ENCODE measurements around the gene RAPGEF5. TPM values are rescaled to one million over a fixed set of nuclear protein-coding genes. Genes with fewer than 3 reads are reported as not detected.
A peak's percentile ranks its signal among the peaks of the same experiment; 100 is the strongest.

RAPGEF5 gene
- total and polyA plus RNA-seq, 12 donors, result 5.1 to 87.0 (median 26.0) TPM

- Histone ChIP-seq H3K4me1 (replicated peaks in 1 of 2) (peaks cover under 1 to 13% of the 10 kb centered on the region in 2 donors), H3K36me3 (replicated peaks in 1 of 2) (no peaks in the 10 kb centered on the region), H3K27me3 (peaks cover 14% of the 10 kb centered on the region), H3K9me3 (replicated peaks in 1 of 3) (no peaks in the 10 kb centered on the region), H3K27ac (no peak overlapping the region), H3K4me3 (no peak overlapping the region)
- WGBS, 4 donors, result 80 to 90% (median 85%) methylated on average over 5 of the region's 5 CpGs
- TF ChIP-seq CTCF (IDR thresholded peaks at IDR 0.05), result no peak
- intact Hi-C loops (cut with DNase I), result no loop called here
- no peak for DNase-seq
These were observed 1.3 kb downstream of the RAPGEF5 start for GRCh38 chr7:22355620-22356009.

- Histone ChIP-seq H3K9me3 (replicated peaks in 1 of 3) (no peaks in the 10 kb centered on the region), H3K4me3 (no peak overlapping the region), H3K27me3 (peaks cover 14% of the 10 kb centered on the region), H3K27ac (no peak overlapping the region), H3K36me3 (replicated peaks in 1 of 2) (no peaks in the 10 kb centered on the region), H3K4me1 (replicated peaks in 1 of 2) (peaks cover 5 to 19% of the 10 kb centered on the region in 2 donors)
- intact Hi-C loops (cut with DNase I), result no loop called here
- no peak for TF ChIP-seq CTCF (IDR thresholded peaks at IDR 0.05)
- WGBS, 4 donors, result 44 to 100% (median 94%) methylated on average over 2 of the region's 2 CpGs
- DNase-seq, result no peak
These were observed 2.5 kb downstream of the RAPGEF5 start for GRCh38 chr7:22354462-22354861.

- no peak for DNase-seq
- 91 to 95% (median 93%) methylated on average over 4 of the region's 4 CpGs for WGBS, 4 donors
- Histone ChIP-seq H3K4me1 (replicated peaks in 1 of 2) (peaks cover 5 to 19% of the 10 kb centered on the region in 2 donors), H3K4me3 (no peak overlapping the region), H3K27me3 (peaks cover 14% of the 10 kb centered on the region), H3K27ac (no peak overlapping the region), H3K9me3 (replicated peaks in 1 of 3) (no peaks in the 10 kb centered on the region), H3K36me3 (replicated peaks in 1 of 2) (no peaks in the 10 kb centered on the region)
- intact Hi-C loops (cut with DNase I), result no loop called here
- no peak for TF ChIP-seq CTCF (IDR thresholded peaks at IDR 0.05)
- TF ChIP-seq POLR2A (IDR thresholded peaks at IDR 0.05), result no peak
These were observed 4.1 kb downstream of the RAPGEF5 start for GRCh38 chr7:22352887-22353286.

- peak in 2 of 7 donors; percentile 14 to 31 for DNase-seq
- Histone ChIP-seq H3K27ac (no peak overlapping the region), H3K4me3 (no peak overlapping the region), H3K36me3 (replicated peaks in 1 of 2) (no peaks in the 10 kb centered on the region), H3K27me3 (peaks cover 14% of the 10 kb centered on the region), H3K4me1 (replicated peaks in 1 of 2) (peaks cover 5 to 19% of the 10 kb centered on the region in 2 donors), H3K9me3 (replicated peaks in 1 of 3) (no peaks in the 10 kb centered on the region)
- TF ChIP-seq POLR2A (IDR thresholded peaks at IDR 0.05) (no peak), CTCF (IDR thresholded peaks at IDR 0.05) (no peak)
- intact Hi-C loops (cut with DNase I), result no loop called here
- 50 to 67% (median 54%) methylated on average over 2 of the region's 2 CpGs for WGBS, 4 donors
These were observed 5.1 kb downstream of the RAPGEF5 start for GRCh38 chr7:22351878-22352277.
